Astrocyte (in vitro differentiated cells and primary cell): Measurements from ENCODE around the gene RBM48. TPM values are rescaled to one million over a fixed set of nuclear protein-coding genes. Genes with fewer than 3 reads are reported as not detected.

Experiments used
- DNase-seq: peaks from one replicate; pipeline ENCODE4 v3.0.0-alpha.2; 2010; ENCODE audit warnings: low read depth
- FAIRE-seq: peaks from 2 replicates; lab custom pipeline; 2011; peaks lifted over from hg19 to GRCh38; lab: Jason Lieb, UNC
- H2AFZ ChIP-seq: 2 replicates; pipeline ENCODE4 v1.6.0; 2012; ENCODE audit warnings: low read depth, low read length, inconsistent platforms
- H3K27ac ChIP-seq: 2 replicates; pipeline ENCODE4 v1.5.1; 2011; ENCODE audit warnings: low read depth, low read length, inconsistent platforms
- H3K27me3 ChIP-seq: 2 replicates; pipeline ENCODE4 v1.6.0; 2011; ENCODE audit warnings: low read length, inconsistent platforms; ENCODE audit not compliant: insufficient read depth
- H3K36me3 ChIP-seq: 2 replicates; pipeline ENCODE4 v1.5.1; 2011; ENCODE audit warnings: low read length, inconsistent platforms; ENCODE audit not compliant: insufficient read depth
- H3K4me1 ChIP-seq: 2 replicates; pipeline ENCODE4 v1.5.1; 2011; ENCODE audit warnings: low read length, inconsistent platforms; ENCODE audit not compliant: insufficient read depth
- H3K4me2 ChIP-seq: 2 replicates; pipeline ENCODE4 v1.6.0; 2012; ENCODE audit warnings: low read length, inconsistent platforms
- H3K4me3 ChIP-seq: 2 replicates; pipeline ENCODE4 v1.5.1; 2011; ENCODE audit warnings: low read depth, mild to moderate bottlenecking, low read length, inconsistent platforms; ENCODE audit not compliant: insufficient read depth
- H3K79me2 ChIP-seq: 2 replicates; pipeline ENCODE4 v1.6.0; 2012; ENCODE audit warnings: mild to moderate bottlenecking, low read length, inconsistent platforms; ENCODE audit not compliant: insufficient read depth
- H3K9ac ChIP-seq: 2 replicates; pipeline ENCODE4 v1.6.0; 2012; ENCODE audit warnings: mild to moderate bottlenecking, low read length, inconsistent platforms
- H3K9me3 ChIP-seq: 2 replicates; pipeline ENCODE4 v1.5.1; 2012; ENCODE audit warnings: low read depth, mild to moderate bottlenecking, low read length, inconsistent platforms; ENCODE audit not compliant: insufficient read depth
- H4K20me1 ChIP-seq: 2 replicates; pipeline ENCODE4 v1.6.0; 2012; ENCODE audit warnings: low read length, inconsistent platforms; ENCODE audit not compliant: insufficient read depth
- H3K27ac Mint-ChIP-seq: one replicate; pipeline ENCODE4 v1.8.0; 2021; ENCODE audit warnings: mild to moderate bottlenecking, mixed read lengths; ENCODE audit not compliant: unreplicated experiment
- H3K27me3 Mint-ChIP-seq: one replicate; pipeline ENCODE4 v1.8.0; 2021; ENCODE audit warnings: low read depth, mixed read lengths; ENCODE audit not compliant: unreplicated experiment
- H3K36me3 Mint-ChIP-seq: one replicate; pipeline ENCODE4 v1.8.0; 2021; ENCODE audit warnings: low read depth, mixed read lengths; ENCODE audit not compliant: unreplicated experiment
- H3K4me1 Mint-ChIP-seq: one replicate; pipeline ENCODE4 v1.8.0; 2021; ENCODE audit warnings: low read depth, mixed read lengths; ENCODE audit not compliant: unreplicated experiment
- H3K4me3 Mint-ChIP-seq: one replicate; pipeline ENCODE4 v1.8.0; 2021; ENCODE audit warnings: mild to moderate bottlenecking, moderate library complexity, mixed read lengths; ENCODE audit not compliant: unreplicated experiment
- H3K9me3 Mint-ChIP-seq: one replicate; pipeline ENCODE4 v1.8.0; 2021; ENCODE audit warnings: mild to moderate bottlenecking, mixed read lengths; ENCODE audit not compliant: unreplicated experiment
- EZH2 ChIP-seq: IDR thresholded peaks from 2 replicates; pipeline ENCODE4 v1.6.1; 2012; ENCODE audit warnings: mild to moderate bottlenecking, low read length, inconsistent platforms; ENCODE audit not compliant: insufficient read depth
- total RNA-seq: library from RNA; stranded (reverse); gene quantifications from 2 replicates; pipeline ENCODE4 v1.2.1, GENCODE V29; 2021
- TF ChIP-seq, protein P1 (sequence below): IDR thresholded peaks from 2 replicates; pipeline ENCODE4 v1.5.1; 2011; ENCODE audit warnings: low read depth, mild to moderate bottlenecking, inconsistent platforms, low read length, moderate library complexity; ENCODE audit not compliant: insufficient read depth

Gene RBM48
- total RNA-seq, 1 donor from 2014 or later = 10.3 TPM

DNA sequence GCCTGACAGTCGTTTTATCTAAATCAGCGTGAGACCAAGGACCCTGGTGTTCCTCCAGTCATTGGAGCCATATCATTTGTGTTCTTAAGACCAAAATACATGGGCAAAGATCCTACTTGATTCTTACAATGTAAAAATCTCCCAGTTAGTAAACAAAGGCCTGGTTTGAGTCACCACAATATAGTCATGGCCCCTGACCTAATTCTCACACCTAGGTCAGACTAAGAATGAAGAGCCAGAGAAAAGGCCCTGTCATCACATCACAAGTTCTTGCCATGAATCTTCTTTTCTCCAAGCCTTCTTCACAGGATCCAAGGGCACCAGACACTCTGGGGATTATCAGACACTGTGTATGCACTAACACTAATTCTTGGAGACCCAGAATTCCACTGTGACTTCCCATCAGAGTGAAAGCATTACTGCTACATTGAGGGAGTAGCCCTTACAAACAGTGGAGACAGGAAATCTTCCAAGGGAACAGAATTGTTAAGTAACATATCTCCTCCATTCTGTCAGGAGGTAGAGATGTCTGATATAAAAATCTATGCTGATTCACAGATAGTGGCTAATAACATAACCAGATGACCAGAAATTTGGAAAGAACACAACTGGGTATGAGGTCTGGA, 43.2 kb upstream of the RBM48 start:
- no peak overlapping the region for H3K4me2 ChIP-seq
- FAIRE-seq = no peak
- H3K9ac ChIP-seq = no peak overlapping the region

DNA sequence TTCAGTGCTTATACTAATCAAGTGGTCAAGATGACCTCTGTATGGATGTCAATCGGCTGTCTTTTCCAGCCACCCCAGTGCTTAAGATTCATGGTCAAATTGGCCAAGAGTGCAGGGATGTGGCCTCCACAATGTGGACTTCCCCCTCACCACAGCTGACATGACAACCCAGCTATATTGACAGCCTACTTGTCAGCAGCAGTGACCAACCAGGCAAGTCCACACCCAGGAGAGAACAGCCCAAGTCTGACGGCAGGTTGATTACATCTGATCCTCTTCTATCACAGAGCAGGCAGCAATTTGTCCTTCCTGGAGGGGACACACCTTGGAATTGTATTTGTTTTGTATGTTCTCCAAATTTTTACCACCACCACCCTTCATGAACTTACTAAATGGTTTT, 42.6 kb upstream of the RBM48 start:
- Histone ChIP-seq H3K4me3 (no peak overlapping the region), H2AFZ (no peak overlapping the region), H3K4me2 (no peak overlapping the region), H3K36me3 (peaks cover 10% of the 10 kb centered on the region), H3K27me3 (no peaks in the 10 kb centered on the region), H3K9me3 (no peaks in the 10 kb centered on the region), H3K79me2 (no peaks in the 10 kb centered on the region), H4K20me1 (no peaks in the 10 kb centered on the region), H3K4me1 (no peaks in the 10 kb centered on the region), H3K27ac (no peak overlapping the region), H3K9ac (no peak overlapping the region)
- H3K4me1 Mint-ChIP-seq = no peaks in the 10 kb centered on the region
- no peaks in the 10 kb centered on the region for H3K9me3 Mint-ChIP-seq
- no peak overlapping the region for H3K4me3 Mint-ChIP-seq
- H3K27ac Mint-ChIP-seq = no peak overlapping the region
- DNase-seq (no peak), FAIRE-seq (no peak)
- TF ChIP-seq, protein P1, sequence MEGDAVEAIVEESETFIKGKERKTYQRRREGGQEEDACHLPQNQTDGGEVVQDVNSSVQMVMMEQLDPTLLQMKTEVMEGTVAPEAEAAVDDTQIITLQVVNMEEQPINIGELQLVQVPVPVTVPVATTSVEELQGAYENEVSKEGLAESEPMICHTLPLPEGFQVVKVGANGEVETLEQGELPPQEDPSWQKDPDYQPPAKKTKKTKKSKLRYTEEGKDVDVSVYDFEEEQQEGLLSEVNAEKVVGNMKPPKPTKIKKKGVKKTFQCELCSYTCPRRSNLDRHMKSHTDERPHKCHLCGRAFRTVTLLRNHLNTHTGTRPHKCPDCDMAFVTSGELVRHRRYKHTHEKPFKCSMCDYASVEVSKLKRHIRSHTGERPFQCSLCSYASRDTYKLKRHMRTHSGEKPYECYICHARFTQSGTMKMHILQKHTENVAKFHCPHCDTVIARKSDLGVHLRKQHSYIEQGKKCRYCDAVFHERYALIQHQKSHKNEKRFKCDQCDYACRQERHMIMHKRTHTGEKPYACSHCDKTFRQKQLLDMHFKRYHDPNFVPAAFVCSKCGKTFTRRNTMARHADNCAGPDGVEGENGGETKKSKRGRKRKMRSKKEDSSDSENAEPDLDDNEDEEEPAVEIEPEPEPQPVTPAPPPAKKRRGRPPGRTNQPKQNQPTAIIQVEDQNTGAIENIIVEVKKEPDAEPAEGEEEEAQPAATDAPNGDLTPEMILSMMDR = no peak
- TF ChIP-seq EZH2 = no peak
- peaks cover 7% of the 10 kb centered on the region for H3K36me3 Mint-ChIP-seq
- H3K27me3 Mint-ChIP-seq = no peaks in the 10 kb centered on the region

More for the DNA sequence above, 43.2 kb upstream of the RBM48 start:
- Mint-ChIP-seq H3K36me3 (peaks cover 7% of the 10 kb centered on the region), H3K9me3 (no peaks in the 10 kb centered on the region), H3K27ac (no peak overlapping the region), H3K4me3 (no peak overlapping the region), H3K4me1 (no peaks in the 10 kb centered on the region), H3K27me3 (no peaks in the 10 kb centered on the region)
- Histone ChIP-seq H3K27ac (no peak overlapping the region), H3K4me1 (no peaks in the 10 kb centered on the region), H3K36me3 (peaks cover 9% of the 10 kb centered on the region), H3K79me2 (no peaks in the 10 kb centered on the region), H2AFZ (no peak overlapping the region), H4K20me1 (no peaks in the 10 kb centered on the region), H3K9me3 (no peaks in the 10 kb centered on the region), H3K27me3 (no peaks in the 10 kb centered on the region), H3K4me3 (no peak overlapping the region)
- no peak for TF ChIP-seq EZH2
- TF ChIP-seq, protein P1 = no peak
- no peak for DNase-seq

DNA sequence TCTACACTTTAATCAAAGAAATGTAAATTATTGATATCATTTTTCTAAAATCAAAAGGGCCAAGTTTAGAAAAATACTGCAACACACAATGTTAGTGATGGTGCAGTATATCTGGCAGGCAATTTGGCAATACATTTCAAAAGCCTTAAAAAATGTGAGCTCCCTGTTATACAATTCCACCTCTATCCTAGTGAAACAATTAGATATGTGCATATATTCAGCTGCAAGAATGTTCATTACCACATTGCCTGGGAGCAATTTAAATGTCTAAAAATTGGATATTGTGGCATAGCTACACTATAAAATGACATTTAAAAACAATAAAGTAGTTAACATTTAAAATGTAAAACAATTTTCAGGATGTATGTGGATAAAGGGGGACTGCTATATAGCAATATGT, 40.8 kb upstream of the RBM48 start:
- Histone ChIP-seq H3K4me1 (no peaks in the 10 kb centered on the region), H3K9me3 (no peaks in the 10 kb centered on the region), H3K36me3 (peaks cover 17% of the 10 kb centered on the region), H3K27me3 (no peaks in the 10 kb centered on the region), H3K79me2 (no peaks in the 10 kb centered on the region), H4K20me1 (no peaks in the 10 kb centered on the region), H3K27ac (no peak overlapping the region), H2AFZ (no peak overlapping the region), H3K9ac (no peak overlapping the region), H3K4me2 (no peak overlapping the region), H3K4me3 (no peak overlapping the region)
- FAIRE-seq (no peak), DNase-seq (no peak)
- TF ChIP-seq, protein P1 = no peak
- TF ChIP-seq EZH2 = no peak
- Mint-ChIP-seq H3K27ac (no peak overlapping the region), H3K4me3 (no peak overlapping the region), H3K4me1 (no peaks in the 10 kb centered on the region), H3K9me3 (no peaks in the 10 kb centered on the region), H3K27me3 (no peaks in the 10 kb centered on the region), H3K36me3 (peaks cover 11% of the 10 kb centered on the region)
